HCT116 (cell line): ENCODE measurements around the gene DGKE. TPM values are rescaled to one million over a fixed set of nuclear protein-coding genes. Genes with fewer than 3 reads are reported as not detected.

Experiments used
- ATAC-seq: fragments of 200-7000 bp; cut with Tn5 transposase; 2 replicates; pipeline ENCODE4 v1.9.1; 2020; ENCODE audit warnings: mild to moderate bottlenecking, moderate library complexity
- BruUV-seq: library from RNA; stranded (reverse); fragments of 400-500 nt; replicated peaks from 2 replicates; lab custom pipeline; 2021; lab: Mats Ljungman, UMichigan
- CTCF ChIA-PET: fragments of 300-600 bp; sonication (Branson Sonifier 250); formaldehyde crosslinking; loops from one replicate; lab custom pipeline; 2021; ENCODE audit warnings: antibody characterized with exemption; lab: Charles Lee
- POLR2A ChIA-PET: fragments of 300-600, 350-600 bp; sonication (Branson Sonifier 250); formaldehyde crosslinking; loops from one replicate; lab custom pipeline; 2021; ENCODE audit warnings: antibody characterized with exemption; lab: Charles Lee
- RAD21 ChIA-PET, 2 experiments: fragments of 300-600 bp; sonication (Branson Sonifier 250); formaldehyde crosslinking; loops; one replicate each; lab custom pipeline; 2023; ENCODE audit warnings: low total read pairs in 2 of 2; ENCODE audit not compliant: uncharacterized antibody in 2 of 2, unreplicated experiment in 2 of 2, low non-redundant PET in 1 of 2; lab: Charles Lee
- DNase-seq: peaks from one replicate; pipeline ENCODE4 v3.0.0-alpha.2; 2010; ENCODE audit warnings: low read depth, low spot score
- H2AFZ ChIP-seq: fragments of 200-600 bp; shearing (Covaris generic), sonication (generic); 2 replicates; pipeline ENCODE4 v1.6.1; 2017; ENCODE audit warnings: low read depth, mixed run types, mixed read lengths, antibody characterized with exemption, low read length; ENCODE audit not compliant: poor library complexity, severe bottlenecking
- H3K27ac ChIP-seq: 2 replicates; pipeline ENCODE4 v1.5.1; 2012; ENCODE audit warnings: low read depth, low read length
- H3K27me3 ChIP-seq: fragments of 200-600 bp; sonication (generic); 2 replicates; pipeline ENCODE4 v1.6.1; 2016; ENCODE audit warnings: mixed run types, low read length, mixed read lengths; ENCODE audit not compliant: insufficient read depth
- H3K36me3 ChIP-seq, 2 experiments: fragments of 200-500 bp in 1 of 2; fragments of 200-600 bp in 1 of 2; sonication (Bioruptor generic) in 1 of 2; sonication (generic) in 1 of 2; 2 replicates each; pipeline versions ENCODE4 v1.5.1 to v1.6.1; 2014 to 2016; ENCODE audit warnings: low read length in 2 of 2, inconsistent platforms in 1 of 2, mixed read lengths in 1 of 2, mixed run types in 1 of 2; ENCODE audit not compliant: insufficient read depth in 2 of 2, control insufficient read depth in 1 of 2
- H3K4me1 ChIP-seq, 2 experiments: fragments of 200-600 bp in 1 of 2; sonication (generic) in 1 of 2; 2 replicates each; pipeline versions ENCODE4 v1.5.1 to v1.6.1; 2012 to 2017; ENCODE audit warnings: low read length in 2 of 2, inconsistent platforms in 1 of 2, mild to moderate bottlenecking in 1 of 2, mixed read lengths in 1 of 2, mixed run types in 1 of 2, moderate library complexity in 1 of 2; ENCODE audit not compliant: insufficient read depth in 2 of 2, control insufficient read depth in 1 of 2
- H3K4me2 ChIP-seq: fragments of 200-600 bp; sonication (generic); 2 replicates; pipeline ENCODE4 v1.6.1; 2017; ENCODE audit warnings: mixed run types, low read length, mixed read lengths
- H3K4me3 ChIP-seq, 2 experiments: fragments of 200-600 bp in 1 of 2; sonication (generic) in 1 of 2; replicated peaks in 1 of 2; 2 replicates each; pipeline ENCODE4 v1.5.1; 2011 to 2016; ENCODE audit warnings: low read length in 2 of 2, control low read depth in 1 of 2, low read depth in 1 of 2, mild to moderate bottlenecking in 1 of 2, mixed read lengths in 1 of 2, mixed run types in 1 of 2
- H3K79me2 ChIP-seq: fragments of 200-600 bp; sonication (generic); 2 replicates; pipeline ENCODE4 v1.6.1; 2017; ENCODE audit warnings: mild to moderate bottlenecking, mixed run types, low read length, moderate library complexity, mixed read lengths; ENCODE audit not compliant: insufficient read depth
- H3K9ac ChIP-seq: fragments of 200-600 bp; sonication (generic); 2 replicates; pipeline ENCODE4 v1.6.1; 2016; ENCODE audit warnings: low read length, mixed read lengths
- H3K9me2 ChIP-seq: fragments of 200-600 bp; sonication (generic), shearing (Covaris generic); 2 replicates; pipeline ENCODE4 v1.6.1; 2017; ENCODE audit warnings: mixed run types, mild to moderate bottlenecking, moderate library complexity; ENCODE audit not compliant: insufficient read depth
- H3K9me3 ChIP-seq, 2 experiments: fragments of 200-500 bp in 1 of 2; fragments of 200-600 bp in 1 of 2; sonication (Bioruptor generic) in 1 of 2; sonication (generic) in 1 of 2; 2 replicates each; pipeline ENCODE4 v1.6.1; 2014 to 2017; ENCODE audit warnings: low read length in 2 of 2, mixed read lengths in 2 of 2, inconsistent platforms in 1 of 2, low read depth in 1 of 2, mild to moderate bottlenecking in 1 of 2, mixed run types in 1 of 2, moderate library complexity in 1 of 2; ENCODE audit not compliant: control insufficient read depth in 1 of 2, insufficient read depth in 1 of 2
- H4K20me1 ChIP-seq: fragments of 200-600 bp; sonication (generic), shearing (Covaris generic); 2 replicates; pipeline ENCODE4 v1.6.1; 2017; ENCODE audit warnings: mixed run types, mild to moderate bottlenecking, moderate library complexity; ENCODE audit not compliant: insufficient read depth
- POLR2AphosphoS5 ChIP-seq: IDR thresholded peaks from 2 replicates; pipeline ENCODE4 v1.6.1; 2011; ENCODE audit warnings: mild to moderate bottlenecking, low read depth, low read length, moderate library complexity
- RAD21 ChIP-seq: IDR thresholded peaks from 2 replicates; pipeline ENCODE4 v1.6.1; 2012; ENCODE audit warnings: low read depth, mild to moderate bottlenecking
- REST ChIP-seq: IDR thresholded peaks from 2 replicates; pipeline ENCODE4 v1.6.1; 2012; ENCODE audit warnings: low read depth
- ZFX ChIP-seq: fragments of 450-650 bp; IDR thresholded peaks from 2 replicates; pipeline ENCODE4 v1.6.1; 2017
- intact Hi-C: fragments of 100-400 bp; cut with micrococcal nuclease; formaldehyde crosslinking; loops from 2 replicates; pipeline ENCODE4 v1.10.0; 2022
- total RNA-seq: library from RNA; stranded (reverse); gene quantifications from one replicate; pipeline ENCODE4 v1.2.1, GENCODE V29; 2021; ENCODE audit not compliant: unreplicated experiment

DGKE gene
- total RNA-seq, 1 experiment from 2014 or later: 5.2 TPM

- Histone ChIP-seq H3K27ac (peak overlapping the region; percentile 63; the same call in 1 of the 2 replicates), H4K20me1 (no peaks in the 10 kb centered on the region), H3K4me2 (peak overlapping the region; percentile 96), H3K27me3 (no peaks in the 10 kb centered on the region), H3K9ac (peak overlapping the region; percentile 94), H2AFZ (no peak overlapping the region), H3K9me2 (no peaks in the 10 kb centered on the region), H3K36me3 (peaks cover 8 to 22% of the 10 kb centered on the region in 2 experiments), H3K79me2 (peaks cover 72% of the 10 kb centered on the region), H3K4me3 (peak overlapping the region; percentile 56 to 85), H3K4me1 (peaks cover 27 to 50% of the 10 kb centered on the region in 2 experiments), H3K9me3 (peaks cover 0 to 4% of the 10 kb centered on the region in 2 experiments; a peak in 1 of 4 replicates)
- intact Hi-C loops: no loop called here
- DNase-seq (no peak), ATAC-seq (no peak)
- no TSS peak for BruUV-seq
- no peak for TF ChIP-seq ZFX
- no peak for TF ChIP-seq REST
- no peak; the same call in 1 of the 2 replicates for TF ChIP-seq POLR2AphosphoS5
- no peak for TF ChIP-seq RAD21
- ChIA-PET POLR2A (interaction anchor here (0.6 to 2.3 kb wide), 3 partner anchors 11 to 882 kb away, joined by 3 to 10 read pairs (median 5); no protein-coding TSS in a partner anchor), CTCF (no interaction called here), RAD21 (no interaction called here)
These were observed 78.4 kb downstream of the DGKE start for GRCh38 chr17:56912105-56912999.
